ENCODE measurements around the gene TCL1B.

TCL1B gene

GRCh38 chr14:95730126-95730525 is 43.9 kb downstream of the TCL1B start:
- H3K4me3 ChIP-seq (ENCODE audit: low read depth, low read length) = no peak overlapping the region
- TF ChIP-seq CTCF (IDR thresholded peaks at IDR 0.05; ENCODE audit: borderline replicate concordance, insufficient read depth, low read depth, low read length) = no peak

- no peak overlapping the region for H3K4me3 ChIP-seq (ENCODE audit: low read depth, low read length)
- TF ChIP-seq CTCF (IDR thresholded peaks at IDR 0.05; ENCODE audit: borderline replicate concordance, insufficient read depth, low read depth, low read length) = no peak
Observed at GRCh38 chr14:95733212-95733611, 47.0 kb downstream of the TCL1B start.

GRCh38 chr14:95739356-95739755 is 53.1 kb downstream of the TCL1B start:
- TF ChIP-seq CTCF (IDR thresholded peaks at IDR 0.05; ENCODE audit: borderline replicate concordance, insufficient read depth, low read depth, low read length) = no peak
- H3K4me3 ChIP-seq (ENCODE audit: low read depth, low read length) = no peak overlapping the region

GRCh38 chr14:95741038-95741490 is 54.8 kb downstream of the TCL1B start:
- H3K4me3 ChIP-seq (ENCODE audit: low read depth, low read length) = no peak overlapping the region
- no peak for TF ChIP-seq CTCF (IDR thresholded peaks at IDR 0.05; ENCODE audit: borderline replicate concordance, insufficient read depth, low read depth, low read length)

GRCh38 chr14:95741781-95742180 is 55.6 kb downstream of the TCL1B start:
- H3K4me3 ChIP-seq (ENCODE audit: low read depth, low read length) = no peak overlapping the region
- TF ChIP-seq CTCF (IDR thresholded peaks at IDR 0.05; ENCODE audit: borderline replicate concordance, insufficient read depth, low read depth, low read length) = no peak
